OCI-LY7 (cell line): ENCODE data around the gene DMXL1. TPM values are rescaled to one million over a fixed set of nuclear protein-coding genes. Genes with fewer than 3 reads are reported as not detected.

ENCODE experiments used
- BruUV-seq: library from RNA; stranded (reverse); fragments of 400-500 nt; replicated peaks from 2 replicates; lab custom pipeline; 2021; lab: Mats Ljungman, UMichigan
- CTCF ChIA-PET: fragments of 300-600 bp; sonication (Branson Sonifier 250); formaldehyde crosslinking; loops from one replicate; lab custom pipeline; 2022; ENCODE audit warnings: antibody characterized with exemption; ENCODE audit not compliant: unreplicated experiment; lab: Charles Lee
- POLR2A ChIA-PET: fragments of 300-600 bp; sonication (Branson Sonifier 250); formaldehyde crosslinking; loops from one replicate; lab custom pipeline; 2022; ENCODE audit warnings: antibody characterized with exemption; lab: Charles Lee
- DNase-seq: peaks from one replicate; pipeline ENCODE4 v3.0.0-alpha.2; 2015; ENCODE audit warnings: low spot score
- H2AFZ ChIP-seq: fragments of 200-600 bp; sonication (generic), shearing (Covaris generic); 2 replicates; pipeline ENCODE4 v1.6.1; 2014; ENCODE audit warnings: mild to moderate bottlenecking, antibody characterized with exemption, low read length, moderate library complexity
- H3K27ac ChIP-seq: fragments of 200-600 bp; sonication (generic); 2 replicates; pipeline ENCODE4 v1.5.1; 2014; ENCODE audit warnings: mixed run types, low read depth, mild to moderate bottlenecking, moderate library complexity, low read length, inconsistent platforms; ENCODE audit not compliant: poor library complexity, severe bottlenecking
- H3K36me3 ChIP-seq: fragments of 200-600 bp; sonication (generic); 2 replicates; pipeline ENCODE4 v1.6.1; 2014; ENCODE audit warnings: mild to moderate bottlenecking, antibody characterized with exemption, low read length, moderate library complexity, mixed read lengths; ENCODE audit not compliant: insufficient read depth
- H3K4me1 ChIP-seq: fragments of 200-600 bp; sonication (generic); 2 replicates; pipeline ENCODE4 v1.5.1; 2014; ENCODE audit warnings: mild to moderate bottlenecking, low read length; ENCODE audit not compliant: insufficient read depth, poor library complexity, severe bottlenecking
- H3K4me2 ChIP-seq: fragments of 200-600 bp; sonication (generic); 2 replicates; pipeline ENCODE4 v1.6.1; 2014; ENCODE audit warnings: mild to moderate bottlenecking, low read length
- H3K4me3 ChIP-seq: fragments of 200-600 bp; sonication (generic); 2 replicates; pipeline ENCODE4 v1.5.1; 2014; ENCODE audit warnings: mild to moderate bottlenecking, low read depth, low read length; ENCODE audit not compliant: poor library complexity, severe bottlenecking
- H3K79me2 ChIP-seq: fragments of 200-600 bp; sonication (generic); 2 replicates; pipeline ENCODE4 v1.6.1; 2016; ENCODE audit warnings: low read depth, mild to moderate bottlenecking, low read length, moderate library complexity, mixed read lengths; ENCODE audit not compliant: insufficient read depth
- H3K9me2 ChIP-seq: fragments of 200-600 bp; sonication (generic); 2 replicates; pipeline ENCODE4 v1.6.1; 2016; ENCODE audit warnings: mild to moderate bottlenecking, low read length, mixed read lengths; ENCODE audit not compliant: insufficient read depth
- H3K9me3 ChIP-seq: fragments of 200-600 bp; sonication (generic); 2 replicates; pipeline ENCODE4 v1.6.1; 2014; ENCODE audit warnings: mild to moderate bottlenecking, mixed run types, low read length, mixed read lengths
- H4K20me1 ChIP-seq: fragments of 200-600 bp; sonication (generic); 2 replicates; pipeline ENCODE4 v1.6.1; 2014; ENCODE audit warnings: mild to moderate bottlenecking, antibody characterized with exemption, low read length, moderate library complexity, mixed read lengths; ENCODE audit not compliant: insufficient read depth
- CTCF ChIP-seq: fragments of 200-600 bp; sonication (generic); conservative IDR thresholded peaks from 2 replicates; pipeline ENCODE4 v1.5.1; 2014; ENCODE audit warnings: mild to moderate bottlenecking, antibody characterized with exemption, low read length, moderate library complexity, mixed read lengths
- EZH2phosphoT487 ChIP-seq: fragments of 200-600 bp; sonication (generic); IDR thresholded peaks from 2 replicates; pipeline ENCODE4 v1.6.1; 2018; ENCODE audit warnings: low read depth, borderline replicate concordance, mild to moderate bottlenecking, mixed run types, antibody characterized with exemption, low read length, moderate library complexity, mixed read lengths
- intact Hi-C: fragments of 100-400 bp; cut with micrococcal nuclease; formaldehyde crosslinking; loops from one replicate; pipeline ENCODE4 v1.10.0; 2022; ENCODE audit not compliant: unreplicated experiment
- total RNA-seq, 2 experiments: library from RNA; depleted of rRNA in 1 of 2; stranded (reverse); fragments of >200 nt in 1 of 2; shearing (Covaris generic) in 1 of 2; gene quantifications; 2 replicates each; pipeline ENCODE4 v1.2.3, GENCODE V29; 2014 to 2022

Gene DMXL1
- total RNA-seq, 2 experiments from 2014 or later, result 76.6 to 79.4 TPM

DNA sequence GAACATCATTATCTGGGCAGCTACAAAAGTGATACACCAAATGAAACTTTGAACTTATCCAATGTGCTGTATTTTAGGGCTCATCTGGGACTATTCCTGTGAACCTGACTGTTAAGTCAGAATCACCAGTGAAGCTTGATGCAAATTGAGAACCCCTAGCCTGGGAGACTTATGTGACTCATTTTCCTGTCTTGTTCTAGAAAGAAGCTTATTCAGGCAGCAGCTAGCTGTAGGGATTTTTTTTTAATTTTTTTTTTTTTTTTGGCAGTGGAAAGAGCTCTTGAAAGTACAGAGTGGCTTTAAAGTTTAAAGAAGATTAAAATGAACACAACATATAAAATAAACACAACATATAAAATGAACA lies 203.9 kb downstream of the DMXL1 start:
- H2AFZ ChIP-seq, result no peak overlapping the region; the same call in 1 of the 2 replicates
- H3K4me3 ChIP-seq, result peak overlapping the region; percentile 48
- intact Hi-C loops, result loop anchor here (1.0 to 5.0 kb wide), 4 partner anchors 35 to 252 kb away; no protein-coding TSS in a partner anchor
- H3K36me3 ChIP-seq, result no peaks in the 10 kb centered on the region
- CTCF ChIA-PET, result interaction anchor here (1.4 to 1.5 kb wide), 2 partner anchors 137 to 286 kb away, joined by 3 read pairs; no protein-coding TSS in a partner anchor
- peak; percentile 58 for DNase-seq
- no peaks in the 10 kb centered on the region for H3K9me3 ChIP-seq
- peak overlapping the region; percentile 98 for H3K27ac ChIP-seq
- no TSS peak for BruUV-seq
- peaks cover 99% of the 10 kb centered on the region for H3K4me1 ChIP-seq
- H3K9me2 ChIP-seq, result no peaks in the 10 kb centered on the region
- H3K4me2 ChIP-seq, result peak overlapping the region; percentile 97
- H3K79me2 ChIP-seq, result peaks cover 72% of the 10 kb centered on the region
- POLR2A ChIA-PET, result interaction anchor here (0.7 to 4.9 kb wide), 17 partner anchors 9 to 242 kb away, joined by 3 to 48 read pairs (median 6); partner anchors contain the start of genes DMXL1 and TNFAIP8
- TF ChIP-seq CTCF, result no peak
- no peak for TF ChIP-seq EZH2phosphoT487
- H4K20me1 ChIP-seq, result peaks cover 3% of the 10 kb centered on the region; the same call in 1 of the 2 replicates

DNA sequence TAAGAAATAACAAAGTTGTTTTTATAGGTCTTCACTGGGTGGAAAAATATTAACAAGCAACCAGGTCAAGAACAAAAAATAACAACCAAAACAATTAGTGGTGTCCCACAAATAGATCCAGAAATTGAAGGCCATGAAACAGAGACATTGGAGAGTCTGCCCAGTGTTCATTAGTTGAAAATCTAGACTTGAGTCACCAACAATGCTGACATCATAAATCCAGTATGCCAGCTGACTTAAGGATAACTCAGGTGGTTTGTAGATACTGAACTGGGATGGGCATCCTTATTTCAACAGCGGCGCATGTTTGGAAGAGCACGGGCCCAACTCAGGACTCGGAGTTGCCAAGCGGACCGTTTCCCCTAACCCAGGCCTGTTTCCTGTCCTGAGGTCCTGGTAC lies 204.3 kb downstream of the DMXL1 start:
- Histone ChIP-seq H3K9me2 (no peaks in the 10 kb centered on the region), H3K27ac (peak overlapping the region; percentile 98), H3K4me2 (peak overlapping the region; percentile 97), H3K4me3 (peak overlapping the region; percentile 48), H3K9me3 (no peaks in the 10 kb centered on the region), H3K79me2 (peaks cover 72% of the 10 kb centered on the region), H2AFZ (peak overlapping the region; percentile 48; the same call in 1 of the 2 replicates), H3K4me1 (peaks cover 99% of the 10 kb centered on the region), H4K20me1 (peaks cover 3% of the 10 kb centered on the region; the same call in 1 of the 2 replicates), H3K36me3 (no peaks in the 10 kb centered on the region)
- intact Hi-C loops, result loop anchor here (1.0 to 5.0 kb wide), 4 partner anchors 34 to 253 kb away; no protein-coding TSS in a partner anchor
- ChIA-PET CTCF (interaction anchor here (1.4 kb wide), 1 partner anchor 286 kb away, joined by 3 read pairs; no protein-coding TSS in a partner anchor), POLR2A (interaction anchor here (0.7 to 4.9 kb wide), 15 partner anchors 9 to 242 kb away, joined by 3 to 48 read pairs (median 9); partner anchors contain the start of genes DMXL1 and TNFAIP8)
- BruUV-seq, result TSS peak; percentile 96
- TF ChIP-seq CTCF (no peak), EZH2phosphoT487 (no peak)
- no peak for DNase-seq
